GM11168 (cell line): Measurements from ENCODE around the gene ZNF740.

ENCODE experiments used
- in situ Hi-C: fragments of 300-500 bp; cut with MboI; formaldehyde crosslinking; loops from one replicate; pipeline ENCODE4 v1.12.0; 2022; ENCODE audit warnings: low sequenced_read_pairs; ENCODE audit not compliant: unreplicated experiment

ZNF740 gene

DNA sequence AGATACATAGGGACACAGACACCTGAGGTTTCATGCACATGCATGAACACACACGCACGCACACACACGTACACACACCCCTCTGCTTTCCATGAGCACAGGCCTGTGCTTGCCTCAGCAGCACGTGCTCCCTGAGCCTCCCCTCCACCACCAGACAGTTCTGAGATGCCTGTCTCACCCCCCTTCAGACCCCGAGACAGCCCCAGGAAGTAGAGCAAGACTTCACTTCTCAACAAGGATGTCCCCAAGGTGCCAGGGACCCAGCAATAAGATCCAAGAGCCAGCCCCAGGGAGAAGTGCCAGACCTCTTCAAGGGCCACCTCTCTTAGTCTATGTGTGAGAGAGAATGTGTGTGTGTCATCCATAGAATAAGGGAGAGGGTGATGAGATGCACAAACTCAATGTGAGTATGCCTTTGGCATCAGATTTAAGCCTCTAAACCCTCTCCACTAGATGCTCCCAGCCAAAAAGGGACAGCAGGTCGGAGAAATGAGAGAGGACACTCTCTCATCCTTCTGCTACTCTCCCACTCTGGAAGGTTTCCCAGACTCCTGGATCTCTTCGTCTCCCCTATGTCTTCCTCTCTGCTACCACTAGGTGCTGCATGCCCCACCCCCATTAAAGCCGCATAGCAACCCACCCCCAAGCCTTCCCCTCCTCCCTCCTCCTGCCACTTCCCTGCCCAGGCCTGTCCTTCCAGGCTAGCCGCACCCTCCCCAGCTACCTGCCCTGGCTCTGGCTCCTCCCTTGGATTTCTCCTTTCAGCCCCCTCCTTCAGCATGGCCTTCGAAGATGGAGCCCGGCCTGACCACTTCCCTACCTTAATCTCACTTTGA is 43.8 kb downstream of the ZNF740 start:
- in situ Hi-C loops, result no loop called here

DNA sequence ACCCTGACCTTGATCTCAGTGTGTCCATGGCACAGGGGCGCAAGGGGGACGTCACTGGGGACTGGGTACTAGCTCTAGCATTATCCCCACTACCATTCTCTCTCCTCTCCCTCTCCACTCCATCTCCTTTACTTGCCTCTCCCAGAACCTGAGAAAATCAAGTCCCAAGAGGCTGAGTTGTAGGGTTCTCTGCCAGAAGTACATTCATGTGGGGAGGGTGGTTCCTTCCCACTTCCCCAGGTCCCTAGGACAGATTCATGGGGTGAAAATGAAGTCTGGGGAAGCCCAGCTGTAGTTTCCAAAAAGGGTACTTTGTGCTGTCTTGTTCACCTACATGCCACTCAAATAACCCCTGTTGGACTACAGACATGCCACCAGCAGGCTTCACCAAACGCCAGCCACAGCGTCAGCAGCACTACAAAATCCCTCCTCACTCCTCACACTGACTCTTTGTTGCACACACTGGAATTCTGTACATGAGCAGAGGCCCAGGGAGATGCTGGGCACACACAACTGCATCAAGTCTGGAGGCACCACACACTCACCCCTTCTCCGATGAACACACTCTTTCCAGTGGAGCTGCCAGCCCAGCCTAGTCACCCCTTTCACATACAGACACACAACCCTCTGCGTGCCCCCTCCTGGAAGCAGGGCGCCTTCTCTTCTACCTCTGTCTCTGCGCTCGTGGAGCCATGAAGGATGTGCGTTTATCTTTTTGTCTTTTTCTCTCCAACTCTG is 44.5 kb downstream of the ZNF740 start:
- in situ Hi-C loops, result no loop called here

DNA sequence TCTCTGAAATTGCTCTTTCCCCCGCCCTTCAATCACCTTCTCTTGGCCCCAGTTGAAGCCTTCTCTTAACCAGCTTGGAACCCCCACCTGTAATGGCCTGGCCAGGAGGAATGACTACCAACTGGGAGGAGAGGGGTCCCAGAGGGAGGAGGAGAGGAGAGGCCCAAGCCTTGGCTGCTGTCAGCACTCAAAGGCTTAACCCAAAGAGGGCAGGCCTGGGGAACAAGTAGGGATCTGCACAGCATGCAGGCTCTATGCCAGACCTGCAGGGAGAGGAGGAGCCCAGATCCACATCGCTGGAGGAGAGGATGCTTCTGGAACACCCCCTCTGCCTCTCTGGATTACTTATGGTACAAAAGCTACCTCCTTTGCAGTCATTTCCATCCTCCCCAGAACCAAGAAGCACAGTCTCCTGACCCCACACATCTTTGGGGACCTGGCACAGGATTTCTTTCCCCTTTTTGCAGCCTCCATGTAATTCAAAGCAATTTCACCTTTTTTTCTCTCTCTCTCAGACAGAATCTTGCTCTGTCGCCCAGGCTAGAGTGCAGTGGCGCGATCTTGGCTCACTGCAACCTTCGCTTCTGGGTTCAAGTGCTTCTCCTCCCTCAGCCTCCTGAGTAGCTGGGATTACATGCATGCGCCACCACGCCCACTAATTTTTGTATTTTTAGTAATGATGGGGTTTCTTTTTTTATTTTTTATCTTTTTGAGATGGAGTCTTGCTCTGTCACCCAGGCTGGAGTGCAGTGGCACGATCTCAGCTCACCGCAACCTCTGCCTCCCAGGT is 45.3 kb downstream of the ZNF740 start:
- in situ Hi-C loops, result no loop called here

GRCh38 chr12:53226815-53227214 is 46.3 kb downstream of the ZNF740 start:
- in situ Hi-C loops, result no loop called here

GRCh38 chr12:53227341-53227740 is 46.8 kb downstream of the ZNF740 start:
- in situ Hi-C loops, result no loop called here

- in situ Hi-C loops, result no loop called here
Observed at GRCh38 chr12:53227836-53228235, 47.3 kb downstream of the ZNF740 start.

DNA sequence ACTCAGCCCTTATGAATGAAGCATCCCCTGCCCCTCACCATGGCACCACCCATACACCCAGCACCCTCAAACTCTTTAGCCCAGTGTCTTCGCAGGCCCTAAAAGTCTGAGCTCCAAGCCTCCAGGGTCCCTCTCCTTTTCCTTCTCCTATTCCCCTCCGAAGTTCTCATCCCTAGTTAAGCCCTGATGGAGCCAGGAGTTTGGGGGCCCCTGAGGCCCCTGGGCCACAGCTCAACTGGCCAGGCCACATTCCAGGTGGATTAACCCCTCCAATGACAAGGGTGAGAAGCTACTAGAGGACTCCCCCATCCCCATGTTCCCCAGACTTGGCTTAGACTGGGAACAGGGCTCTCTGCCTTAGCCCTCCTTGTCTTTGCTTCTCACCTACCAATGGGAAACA is 48.9 kb downstream of the ZNF740 start:
- in situ Hi-C loops, result no loop called here

GRCh38 chr12:53230108-53230845 is 49.8 kb downstream of the ZNF740 start:
- in situ Hi-C loops, result no loop called here

- in situ Hi-C loops, result no loop called here
Observed at GRCh38 chr12:53231671-53231920, 51.1 kb downstream of the ZNF740 start.

DNA sequence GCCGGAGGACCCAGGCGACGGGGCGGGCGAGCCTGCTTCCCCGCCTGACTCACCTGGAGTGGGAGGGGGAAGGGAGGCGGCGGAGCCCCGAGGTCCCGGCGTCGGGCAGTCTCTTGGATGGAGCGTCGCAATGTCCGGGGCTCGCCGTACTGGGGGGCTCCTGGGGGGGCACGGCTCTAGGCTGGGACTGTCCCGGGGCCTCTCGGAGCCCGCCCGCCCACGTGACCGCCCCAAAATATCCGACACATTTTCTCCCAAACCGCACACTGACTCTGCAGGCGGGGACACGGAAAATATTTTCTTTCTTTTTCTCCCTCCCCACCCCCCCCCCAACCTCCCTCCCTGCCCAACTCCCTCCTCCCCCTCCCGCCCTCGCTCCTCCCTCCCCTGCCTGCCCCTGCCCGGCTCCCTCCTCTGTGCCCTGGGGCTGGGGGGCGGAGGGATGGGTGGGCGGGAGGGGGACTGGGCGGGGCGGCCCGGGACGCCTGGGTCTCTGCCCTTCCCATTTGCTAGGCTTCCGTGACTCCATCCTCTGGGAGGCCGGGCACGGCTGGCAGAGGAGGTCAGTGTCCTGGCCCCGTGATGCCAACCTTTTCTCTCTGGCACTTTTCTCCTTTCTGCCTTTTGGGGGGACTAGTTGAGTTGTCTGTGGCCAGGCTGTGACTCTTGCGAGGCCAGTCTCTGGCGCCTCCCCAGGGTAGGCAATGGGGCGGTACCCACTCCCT is 51.6 kb downstream of the ZNF740 start, which contains the start of gene RARG:
TSS of gene RARG (minus strand) at position 289 of the 725 bp plus-strand sequence. CDS start 4,664 bp downstream, outside the sequence.
- in situ Hi-C loops, result no loop called here

DNA sequence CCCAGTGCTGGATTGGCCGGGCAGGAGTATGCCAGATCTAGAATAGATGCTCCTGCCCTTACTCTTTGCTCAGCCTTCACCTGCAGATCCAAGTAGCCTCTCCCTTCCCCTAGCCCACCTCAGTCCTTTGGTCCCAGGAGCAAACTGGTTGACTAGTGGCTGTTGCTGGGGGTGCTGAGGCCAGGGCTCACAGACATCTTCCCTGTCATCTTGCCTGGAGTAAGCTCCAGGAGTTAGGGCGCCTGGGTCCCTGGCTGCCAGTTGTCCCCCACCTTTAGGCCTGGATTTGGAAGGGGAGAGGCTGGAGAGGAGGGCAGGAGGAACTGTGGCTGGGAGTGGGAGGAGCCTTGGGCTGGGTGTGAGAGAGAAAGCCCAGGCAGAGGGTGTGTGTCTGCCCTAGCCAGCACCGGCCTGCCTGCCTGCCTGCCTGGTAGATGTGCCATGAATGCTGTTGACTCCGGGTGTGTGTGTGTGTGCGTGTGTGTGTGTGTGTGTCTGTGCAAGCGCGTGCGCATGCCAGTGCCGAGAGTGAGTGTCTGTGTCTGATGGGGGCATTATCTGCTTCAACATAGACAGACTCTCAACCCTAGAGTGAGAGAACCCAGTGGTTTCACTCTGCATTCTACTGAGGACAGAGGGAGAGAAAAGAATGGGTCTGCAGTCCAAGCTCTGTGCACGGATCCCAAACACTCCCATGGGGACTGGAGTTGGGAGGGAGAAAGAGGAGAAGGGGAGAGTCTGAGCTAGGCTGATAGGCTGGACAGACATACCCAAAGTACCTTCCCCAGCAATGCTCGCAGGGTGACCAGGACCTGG is 52.3 kb downstream of the ZNF740 start:
- in situ Hi-C loops, result no loop called here

DNA sequence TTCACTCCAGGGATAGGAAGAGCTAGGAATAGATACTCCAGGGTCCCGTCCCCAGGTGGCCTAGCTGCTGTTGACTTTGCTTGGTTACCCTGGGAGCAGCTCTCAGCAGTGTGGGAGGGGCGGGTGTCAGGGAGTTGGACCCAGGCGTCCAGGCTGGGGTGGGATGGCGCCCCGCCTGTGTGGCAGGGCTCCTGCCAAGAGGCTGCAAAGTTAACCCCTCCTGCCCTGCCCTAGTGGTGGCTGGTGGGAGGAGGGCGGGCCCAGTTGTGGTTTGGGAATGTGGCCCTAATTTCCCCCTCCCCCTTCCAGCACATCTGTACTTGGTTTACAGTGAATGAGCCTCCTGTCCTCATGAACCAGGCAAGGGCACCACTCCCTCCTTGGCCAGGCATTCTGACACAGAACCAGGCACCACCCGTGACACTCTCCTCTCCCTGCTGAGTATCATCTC is 53.2 kb downstream of the ZNF740 start:
- in situ Hi-C loops, result no loop called here

DNA sequence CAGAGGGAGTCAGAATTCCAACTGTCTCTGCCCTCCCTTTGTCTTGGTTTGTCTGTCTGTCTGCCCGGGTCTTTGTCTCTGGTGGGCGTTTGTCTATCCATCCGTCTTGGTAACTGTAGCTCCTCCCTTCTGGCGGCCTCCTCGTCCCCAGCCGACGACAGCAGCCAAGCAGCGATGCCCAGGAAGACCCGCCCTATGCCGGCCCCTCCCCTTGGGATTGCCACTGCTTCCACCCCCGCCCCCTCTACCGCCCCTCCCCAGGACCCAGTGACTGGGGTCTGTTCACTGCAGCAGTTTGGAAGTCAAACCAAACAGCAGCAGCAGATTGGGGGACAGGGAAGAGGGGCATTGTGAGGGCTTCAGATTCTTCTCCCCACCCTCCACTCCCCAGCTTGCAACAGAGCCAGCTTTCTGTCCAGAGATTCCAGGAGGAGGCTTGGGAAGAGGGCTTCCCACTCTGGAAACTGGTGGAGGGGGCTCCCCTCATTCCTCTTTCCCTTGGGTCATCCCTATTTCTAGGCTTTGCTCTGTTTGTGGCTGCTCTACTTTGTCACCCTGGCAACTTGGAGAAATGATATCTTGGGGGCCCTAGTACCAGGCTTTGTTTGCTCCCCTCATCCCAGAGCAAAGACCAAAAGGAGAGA is 53.9 kb downstream of the ZNF740 start:
- in situ Hi-C loops, result no loop called here

DNA sequence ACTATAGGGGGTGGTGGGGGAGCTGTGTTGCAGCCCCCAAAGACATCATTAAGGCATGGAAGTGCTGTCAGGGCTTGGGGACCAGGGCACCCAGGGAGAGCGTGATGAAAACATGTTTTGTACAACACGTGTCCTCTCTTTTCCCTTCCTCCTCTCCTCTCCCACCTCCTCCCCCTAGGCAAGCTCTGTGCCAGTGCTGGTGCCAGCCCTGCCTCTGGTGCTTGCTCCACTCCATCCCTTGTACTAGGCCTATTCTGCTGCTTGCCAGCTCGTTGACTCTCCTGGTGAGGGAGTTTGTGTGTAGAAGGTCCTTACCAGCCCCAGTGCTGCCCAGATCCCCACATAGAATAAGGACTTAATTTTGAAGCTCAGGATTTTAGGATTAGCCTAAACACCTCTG is 54.6 kb downstream of the ZNF740 start:
- in situ Hi-C loops, result no loop called here

GRCh38 chr12:53235742-53236442 is 55.4 kb downstream of the ZNF740 start:
- in situ Hi-C loops, result no loop called here

GRCh38 chr12:53236443-53237111 is 56.1 kb downstream of the ZNF740 start:
- in situ Hi-C loops, result no loop called here

GRCh38 chr12:53239643-53240258 is 59.2 kb downstream of the ZNF740 start:
- in situ Hi-C loops, result no loop called here
